GM19438 (cell line): Measurements from ENCODE around the gene CFAP69.

Source experiments
- ATAC-seq: cut with Tn5 transposase; IDR thresholded peaks from one replicate; pipeline ENCODE4 v1.9.1; 2021; ENCODE audit warnings: low read depth; ENCODE audit not compliant: unreplicated experiment

The CFAP69 gene, protein sequence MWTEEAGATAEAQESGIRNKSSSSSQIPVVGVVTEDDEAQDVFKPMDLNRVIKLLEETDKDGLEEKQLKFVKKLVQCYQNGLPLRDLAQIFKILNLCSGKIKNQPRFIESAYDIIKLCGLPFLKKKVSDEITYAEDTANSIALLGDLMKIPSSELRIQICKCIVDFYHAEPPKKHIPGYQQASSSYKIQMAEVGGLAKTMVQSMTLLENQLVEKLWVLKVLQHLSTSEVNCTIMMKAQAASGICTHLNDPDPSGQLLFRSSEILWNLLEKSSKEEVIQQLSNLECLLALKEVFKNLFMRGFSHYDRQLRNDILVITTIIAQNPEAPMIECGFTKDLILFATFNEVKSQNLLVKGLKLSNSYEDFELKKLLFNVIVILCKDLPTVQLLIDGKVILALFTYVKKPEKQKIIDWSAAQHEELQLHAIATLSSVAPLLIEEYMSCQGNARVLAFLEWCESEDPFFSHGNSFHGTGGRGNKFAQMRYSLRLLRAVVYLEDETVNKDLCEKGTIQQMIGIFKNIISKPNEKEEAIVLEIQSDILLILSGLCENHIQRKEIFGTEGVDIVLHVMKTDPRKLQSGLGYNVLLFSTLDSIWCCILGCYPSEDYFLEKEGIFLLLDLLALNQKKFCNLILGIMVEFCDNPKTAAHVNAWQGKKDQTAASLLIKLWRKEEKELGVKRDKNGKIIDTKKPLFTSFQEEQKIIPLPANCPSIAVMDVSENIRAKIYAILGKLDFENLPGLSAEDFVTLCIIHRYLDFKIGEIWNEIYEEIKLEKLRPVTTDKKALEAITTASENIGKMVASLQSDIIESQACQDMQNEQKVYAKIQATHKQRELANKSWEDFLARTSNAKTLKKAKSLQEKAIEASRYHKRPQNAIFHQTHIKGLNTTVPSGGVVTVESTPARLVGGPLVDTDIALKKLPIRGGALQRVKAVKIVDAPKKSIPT

GRCh38 chr7:90244909-90245851 is at the start of gene CFAP69:
TSS of gene CFAP69 (plus strand) at chr7:90245174. CDS start at chr7:90245425, 251 bp downstream.
- ATAC-seq: peak; percentile 86

DNA sequence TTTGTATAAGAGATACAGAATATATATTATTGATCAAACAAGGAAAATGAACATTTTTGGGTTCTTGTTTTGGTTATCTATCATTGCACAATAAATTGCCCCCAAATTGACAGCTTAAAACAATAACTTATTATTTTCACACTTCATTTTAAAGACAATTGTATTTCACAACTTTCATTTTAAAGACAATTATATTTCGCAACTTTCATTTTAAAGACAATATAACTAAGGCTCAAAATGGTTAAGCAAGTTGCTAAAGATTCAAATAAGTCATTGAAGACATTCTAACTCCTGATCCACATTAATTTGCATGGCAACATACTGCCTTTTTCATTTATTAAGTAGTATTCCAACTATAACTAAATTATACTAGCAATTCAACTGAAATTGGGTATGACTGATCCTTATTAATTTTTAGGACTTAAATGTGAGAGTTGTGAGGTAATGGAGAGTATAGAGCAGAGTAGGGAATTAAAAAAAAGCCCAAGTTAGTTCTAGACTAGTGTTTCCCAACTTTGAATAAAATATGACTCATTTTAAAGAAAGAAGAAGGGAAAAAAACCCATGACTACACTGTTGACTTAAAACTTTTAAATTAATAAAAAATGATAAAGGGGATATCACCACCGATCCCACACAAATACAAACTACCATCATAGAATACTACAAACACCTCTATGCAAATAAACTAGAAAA is 43.3 kb upstream of the CFAP69 start:
- ATAC-seq: no peak

DNA sequence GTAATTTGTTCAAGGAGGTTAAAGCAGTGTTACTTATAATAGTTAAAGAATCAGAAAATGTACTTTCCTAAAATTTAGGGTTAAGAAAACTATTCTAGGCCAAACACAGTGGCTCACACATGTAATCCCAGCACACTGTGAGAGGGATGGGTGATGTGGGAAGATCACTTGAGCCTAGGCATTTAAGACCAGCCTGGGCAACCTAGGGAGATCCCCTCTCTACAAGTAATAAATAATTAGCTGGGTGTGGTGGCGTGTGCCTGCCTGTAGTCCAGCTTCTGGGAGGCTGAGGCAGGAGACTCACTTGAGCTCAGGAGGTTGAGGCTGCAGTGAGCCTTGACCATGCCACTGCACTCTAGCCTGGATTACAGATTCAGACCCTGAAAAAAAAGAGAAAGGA is 37.0 kb upstream of the CFAP69 start:
- no peak for ATAC-seq

DNA sequence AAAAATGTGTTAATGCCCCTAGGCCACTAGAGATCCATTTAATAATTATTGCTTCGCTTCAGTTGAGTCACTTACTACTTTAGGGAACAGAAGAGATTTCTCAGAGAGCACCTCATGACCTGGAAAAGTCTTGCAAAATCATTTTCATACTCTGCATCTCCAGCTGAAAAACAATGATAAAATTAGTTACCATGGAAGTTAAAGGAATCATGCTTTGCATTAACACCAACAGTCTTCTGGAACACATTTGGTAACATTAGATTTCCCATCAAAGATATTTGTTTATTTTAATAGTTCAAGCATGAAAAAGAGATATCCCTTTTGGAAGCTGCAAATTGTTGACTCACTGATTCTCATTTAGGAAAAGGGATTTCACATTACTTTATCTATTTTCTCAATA is 35.2 kb upstream of the CFAP69 start:
- no peak for ATAC-seq

DNA sequence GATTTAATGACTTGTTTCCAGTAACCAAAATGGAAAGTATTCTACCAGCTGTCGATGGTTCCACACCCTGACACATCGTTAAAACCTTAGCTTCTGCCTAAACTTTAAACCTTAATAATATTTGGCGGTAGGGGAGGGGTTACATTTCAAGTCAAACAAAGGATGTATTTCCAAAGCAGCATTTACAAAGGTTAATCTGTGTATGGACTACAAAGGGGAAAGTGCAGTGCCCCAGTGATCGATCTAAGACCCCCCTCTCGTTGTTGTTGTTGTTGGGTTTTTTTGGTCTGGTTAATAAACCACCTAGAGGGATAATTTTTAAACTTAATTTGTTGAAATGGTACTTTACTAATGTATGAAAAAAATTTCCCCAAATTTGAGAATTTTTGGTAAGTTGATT is 34.5 kb upstream of the CFAP69 start:
- no peak for ATAC-seq

DNA sequence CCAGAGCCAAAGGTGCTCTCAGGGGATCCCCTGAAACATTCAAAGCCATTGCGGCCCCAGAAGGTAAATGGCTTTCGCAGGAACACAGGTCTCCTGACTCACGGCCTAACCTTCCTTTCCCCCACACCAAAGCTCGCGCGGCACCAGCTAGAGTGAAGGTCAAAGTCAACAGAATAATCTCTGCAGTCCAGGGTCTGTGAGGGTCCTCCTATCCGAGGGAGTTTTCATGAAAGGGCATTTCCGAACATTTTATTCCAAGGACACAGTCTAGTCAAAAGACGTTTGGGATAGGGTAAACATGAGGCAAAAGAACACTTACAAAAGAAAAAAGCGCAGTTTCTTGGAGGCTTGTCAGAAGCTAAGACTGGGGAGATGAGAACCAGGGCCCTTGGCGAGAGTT is 34.0 kb upstream of the CFAP69 start:
- peak; percentile 26 for ATAC-seq

- ATAC-seq: peak; percentile 95
These were observed 33.4 kb upstream of the CFAP69 start, which contains the start of gene STEAP2 for GRCh38 chr7:90211391-90212148. TSS of gene STEAP2 (plus strand) at chr7:90211740. CDS start at chr7:90225083, 13,343 bp downstream.

- ATAC-seq: no peak
These were observed 32.9 kb upstream of the CFAP69 start for GRCh38 chr7:90212149-90212495.

- no peak for ATAC-seq
These were observed 31.5 kb upstream of the CFAP69 start for GRCh38 chr7:90213521-90213920.

DNA sequence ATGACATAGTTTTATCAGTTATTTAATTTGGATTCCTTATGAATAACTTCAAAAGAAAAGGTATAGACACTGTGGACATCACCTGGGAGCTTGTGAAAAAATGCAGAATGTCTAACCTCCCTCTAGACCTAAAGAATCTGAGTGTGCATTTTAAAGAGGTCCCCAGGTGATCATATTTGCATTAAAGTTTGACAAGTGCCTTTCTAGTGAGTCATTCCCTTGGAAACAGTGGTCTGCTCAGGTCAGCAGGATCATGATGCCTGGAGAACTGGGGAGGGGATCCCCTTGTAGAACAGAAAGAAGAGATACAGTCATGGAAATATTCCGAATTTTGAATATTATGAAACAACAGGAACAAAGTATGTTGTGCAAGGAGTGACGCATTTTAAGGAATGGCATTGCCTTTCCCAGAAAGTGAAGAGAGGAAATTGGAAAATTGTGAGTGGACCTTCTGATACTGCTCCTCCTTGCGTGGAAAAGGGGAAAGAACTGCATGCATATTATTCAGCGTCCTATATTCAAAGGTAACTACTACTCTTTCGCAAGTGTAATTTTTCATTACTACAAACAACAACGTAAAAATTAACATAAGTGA is 28.8 kb upstream of the CFAP69 start:
- ATAC-seq: no peak

DNA sequence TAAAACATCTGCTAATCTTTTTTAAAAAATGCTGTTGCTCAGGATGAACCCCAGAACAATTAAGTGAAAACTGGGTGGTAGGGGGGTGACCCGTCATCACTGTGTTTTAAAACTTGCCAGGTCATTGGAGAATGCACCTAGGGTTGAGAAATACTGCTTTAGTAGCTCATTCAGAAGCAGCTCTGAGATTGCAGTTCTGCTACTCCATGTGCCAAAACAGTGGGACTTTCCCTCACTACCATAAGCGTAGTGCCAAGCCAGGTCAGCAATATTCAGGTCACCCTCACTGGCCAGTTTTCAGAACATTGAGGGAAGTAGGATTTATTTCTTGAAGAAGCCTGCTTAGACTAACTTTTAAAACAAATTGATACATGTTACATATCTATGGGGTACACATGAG is 28.2 kb upstream of the CFAP69 start:
- ATAC-seq: no peak

DNA sequence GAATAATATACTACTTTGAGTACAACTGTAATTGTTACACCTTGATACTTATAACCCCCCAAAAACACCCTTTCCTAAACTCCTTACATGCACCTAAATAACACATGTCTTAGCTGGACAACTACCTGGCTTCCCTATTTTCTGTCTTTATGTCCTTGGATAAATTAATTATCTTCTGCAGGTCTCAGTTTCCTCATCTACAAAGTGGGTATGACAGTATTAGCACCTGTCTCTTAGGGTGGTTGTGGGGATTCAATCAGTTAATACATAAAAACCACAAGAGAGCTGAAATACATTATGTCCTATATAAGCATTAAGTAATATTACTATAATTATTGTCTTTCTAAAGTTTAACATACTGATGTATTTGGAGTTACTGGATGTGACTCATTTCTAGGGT is 22.6 kb upstream of the CFAP69 start:
- ATAC-seq: no peak

DNA sequence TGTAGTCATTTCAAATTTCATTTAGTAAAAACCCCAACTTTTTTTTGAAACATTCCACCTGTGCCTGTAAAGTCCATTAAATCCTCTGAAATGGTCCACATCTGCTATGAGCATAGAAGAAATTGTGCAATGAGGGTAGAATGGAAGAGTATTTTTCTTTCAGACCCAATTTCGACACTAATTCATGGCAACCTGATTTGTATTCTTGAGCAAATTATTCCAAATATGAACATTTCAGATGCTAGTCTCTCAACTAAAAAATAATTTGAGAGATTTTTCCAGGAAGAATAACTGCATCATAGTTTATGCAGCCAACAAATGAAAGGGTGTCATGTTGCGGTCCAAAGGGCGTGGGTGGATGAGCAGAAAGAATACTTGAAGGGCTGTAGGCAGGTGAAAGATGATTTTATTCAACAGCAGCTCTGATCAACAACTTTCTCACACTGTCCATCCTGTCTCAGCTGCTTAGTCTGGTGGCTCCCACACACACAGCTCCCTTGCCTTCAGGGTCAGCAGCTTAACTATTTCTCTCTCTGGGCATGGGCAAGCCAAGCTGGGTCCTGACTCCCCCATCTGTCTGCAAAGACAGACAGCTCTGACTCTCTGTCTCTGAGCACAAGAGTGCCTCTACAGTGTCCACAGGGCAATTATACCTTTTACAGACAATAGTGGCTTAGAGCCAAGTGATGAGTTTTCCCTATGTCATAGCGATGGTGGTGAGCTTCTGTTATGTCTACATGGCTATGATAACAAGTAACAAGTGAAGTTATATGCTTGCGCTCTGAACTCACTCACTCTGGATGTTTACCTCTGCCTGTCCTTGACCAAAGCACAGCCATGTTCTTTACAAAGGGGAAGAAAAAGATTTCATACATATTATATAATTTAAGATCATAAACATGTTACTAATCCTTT is 21.9 kb upstream of the CFAP69 start:
- no peak for ATAC-seq

GRCh38 chr7:90224195-90224594 is 20.8 kb upstream of the CFAP69 start:
- no peak for ATAC-seq

- no peak for ATAC-seq
These were observed 19.8 kb upstream of the CFAP69 start for GRCh38 chr7:90225181-90225580.

DNA sequence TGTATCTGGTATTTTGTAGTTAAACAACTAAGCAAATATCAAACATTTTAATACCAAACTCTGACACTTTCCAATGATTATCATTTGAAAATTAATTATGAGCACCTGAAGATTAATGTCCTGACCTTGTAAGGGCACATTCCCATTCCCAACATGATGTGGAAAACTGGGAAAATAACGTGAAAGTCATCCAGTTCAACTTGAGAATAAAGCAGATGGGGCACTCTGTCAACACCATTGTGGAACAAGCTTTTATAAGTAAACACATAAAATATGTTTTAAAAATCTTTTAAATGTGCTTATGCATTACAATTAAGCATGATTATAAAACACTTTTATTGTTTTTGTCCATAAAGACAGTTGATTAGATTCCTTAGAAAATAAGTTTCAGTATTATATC is 19.4 kb upstream of the CFAP69 start:
- ATAC-seq: no peak

GRCh38 chr7:90227259-90227658 is 17.7 kb upstream of the CFAP69 start:
- no peak for ATAC-seq

DNA sequence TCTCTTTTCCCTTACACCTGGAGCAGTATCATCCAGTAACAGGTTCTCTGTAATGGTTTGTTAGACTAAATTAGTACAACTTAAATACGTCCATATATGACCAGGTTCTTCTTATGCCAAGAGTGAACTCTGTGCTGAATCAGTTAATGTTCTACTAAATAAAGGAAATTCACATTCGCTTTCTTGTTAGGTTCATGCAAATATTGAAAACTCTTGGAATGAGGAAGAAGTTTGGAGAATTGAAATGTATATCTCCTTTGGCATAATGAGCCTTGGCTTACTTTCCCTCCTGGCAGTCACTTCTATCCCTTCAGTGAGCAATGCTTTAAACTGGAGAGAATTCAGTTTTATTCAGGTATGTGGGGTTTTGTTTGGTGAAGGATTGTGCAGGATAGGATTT is 15.3 kb upstream of the CFAP69 start:
- no peak for ATAC-seq
